ENCODE data around the gene FOLR1. TPM values are rescaled to one million over a fixed set of nuclear protein-coding genes. Genes with fewer than 3 reads are reported as not detected.
"Not testable (repeated sequence)": the region's sequence is repeated elsewhere in the genome, so short reads cannot be mapped to it uniquely, and the experiment has no call there.

The FOLR1 gene
- total RNA-seq (2021) (not detected in 2 replicates), Bru-seq, nascent RNA (not detected), BruChase-seq, experiment 1, labeled RNA remaining after a 2-hour chase (not detected), BruChase-seq, experiment 2, labeled RNA remaining after a 6-hour chase (not detected)
- long read RNA-seq, result 0 reads

- no TSS peak for BruUV-seq (replicated peaks)
- Histone ChIP-seq H3K27me3 (replicated peaks; ENCODE audit: insufficient read depth, low read depth, low read length, poor library complexity) (no peaks in the 10 kb centered on the region), H3K4me3 (ENCODE audit: low read depth, low read length, poor library complexity, severe bottlenecking) (no peak within 1 kb of the TSS), H3K36me3 (ENCODE audit: insufficient read depth, low read length, poor library complexity, severe bottlenecking) (no peaks in the 10 kb centered on the region), H3K27ac (ENCODE audit: low read depth, low read length, poor library complexity, severe bottlenecking) (no peak within 1 kb of the TSS), H3K4me1 (ENCODE audit: insufficient read depth, low read length, poor library complexity, severe bottlenecking) (no peaks in the 10 kb centered on the region), H3K9me3 (ENCODE audit: low read depth, low read length, poor library complexity, severe bottlenecking) (no peaks in the 10 kb centered on the region)
- ChIA-PET CTCF (interaction anchor here (0.7 to 1.1 kb wide), 2 partner anchors 48 to 167 kb away, joined by 3 read pairs; no protein-coding TSS in a partner anchor), POLR2A (ENCODE audit: low non-redundant PET) (no interaction called here)
- TF ChIP-seq CTCF (conservative IDR thresholded peaks at IDR 0.05; ENCODE audit: low read depth, low read length) (no peak), EZH2 (IDR thresholded peaks at IDR 0.05; ENCODE audit: borderline replicate concordance, low read depth, low read length, poor library complexity, severe bottlenecking) (no peak)
- intact Hi-C loops (cut with micrococcal nuclease; ENCODE audit: unreplicated experiment), result no loop called here
- DNase-seq (ENCODE audit: low spot score), result no peak
Measured at GRCh38 chr11:72191961-72192381, at the start of gene FOLR1. Gene FOLR1 (plus strand): TSS chr11:72192140. CDS start chr11:72192174, 34 bp downstream.

- CTCF ChIA-PET, result interaction anchor here (0.6 kb wide), 1 partner anchor 38 kb away, joined by 3 read pairs; no protein-coding TSS in a partner anchor
- not testable (repeated sequence) for H3K9me3 ChIP-seq (ENCODE audit: low read depth, low read length, poor library complexity, severe bottlenecking); H3K4me1 ChIP-seq (ENCODE audit: insufficient read depth, low read length, poor library complexity, severe bottlenecking); H3K27ac ChIP-seq (ENCODE audit: low read depth, low read length, poor library complexity, severe bottlenecking); BruUV-seq (replicated peaks); DNase-seq (ENCODE audit: low spot score); H3K36me3 ChIP-seq (ENCODE audit: insufficient read depth, low read length, poor library complexity, severe bottlenecking); H3K27me3 ChIP-seq (replicated peaks; ENCODE audit: insufficient read depth, low read depth, low read length, poor library complexity); H3K4me3 ChIP-seq (ENCODE audit: low read depth, low read length, poor library complexity, severe bottlenecking)
- POLR2A ChIA-PET (ENCODE audit: low non-redundant PET), result interaction anchor here (0.6 kb wide), 1 partner anchor 40 kb away, joined by 5 read pairs; no protein-coding TSS in a partner anchor
- intact Hi-C loops (cut with micrococcal nuclease; ENCODE audit: unreplicated experiment), result loop anchor here (2.0 kb wide), 1 partner anchor 38 kb away; no protein-coding TSS in a partner anchor
Measured at GRCh38 chr11:72142543-72142942, 49.4 kb upstream of the FOLR1 start.

- H3K27ac ChIP-seq (ENCODE audit: low read depth, low read length, poor library complexity, severe bottlenecking), result no peak overlapping the region
- CTCF ChIA-PET, result interaction anchor here (0.6 to 2.4 kb wide), 2 partner anchors 26 to 120 kb away, joined by 3 to 19 read pairs; no protein-coding TSS in a partner anchor
- no peak for DNase-seq (ENCODE audit: low spot score)
Measured at GRCh38 chr11:72144807-72145565, 47.0 kb upstream of the FOLR1 start.

More at GRCh38 chr11:72144807-72145565, 47.0 kb upstream of the FOLR1 start:
- Histone ChIP-seq H3K27me3 (replicated peaks; ENCODE audit: insufficient read depth, low read depth, low read length, poor library complexity) (no peaks in the 10 kb centered on the region), H3K36me3 (ENCODE audit: insufficient read depth, low read length, poor library complexity, severe bottlenecking) (no peaks in the 10 kb centered on the region), H3K4me1 (ENCODE audit: insufficient read depth, low read length, poor library complexity, severe bottlenecking) (no peaks in the 10 kb centered on the region), H3K9me3 (ENCODE audit: low read depth, low read length, poor library complexity, severe bottlenecking) (no peaks in the 10 kb centered on the region), H3K4me3 (ENCODE audit: low read depth, low read length, poor library complexity, severe bottlenecking) (no peak overlapping the region)
- TF ChIP-seq EZH2 (IDR thresholded peaks at IDR 0.05; ENCODE audit: borderline replicate concordance, low read depth, low read length, poor library complexity, severe bottlenecking), result no peak
- no peak for TF ChIP-seq CTCF (conservative IDR thresholded peaks at IDR 0.05; ENCODE audit: low read depth, low read length)
- intact Hi-C loops (cut with micrococcal nuclease; ENCODE audit: unreplicated experiment), result loop anchor here (1.0 kb wide), 1 partner anchor 120 kb away; no protein-coding TSS in a partner anchor
- no TSS peak for BruUV-seq (replicated peaks)
- POLR2A ChIA-PET (ENCODE audit: low non-redundant PET), result no interaction called here

All from A673 (cell line).